HG03439 (cell line): ENCODE results near the gene SNRPA1.
A peak's percentile ranks its signal among the peaks of the same experiment; 100 is the strongest.
"Not testable (repeated sequence)": the region's sequence is repeated elsewhere in the genome, so short reads cannot be mapped to it uniquely, and the experiment has no call there.

ENCODE experiments used
- ATAC-seq: cut with Tn5 transposase; IDR thresholded peaks from one replicate; pipeline ENCODE4 v1.9.1; 2021; ENCODE audit warnings: mild to moderate bottlenecking, moderate library complexity; ENCODE audit not compliant: unreplicated experiment

The SNRPA1 gene

GRCh38 chr15:101294731-101295606 lies at the start of gene SNRPA1:
SNRPA1 (minus strand) TSS chr15:101295248; CDS start chr15:101295178, 70 bp downstream.
- ATAC-seq: peak; percentile 84

- ATAC-seq: no peak
Measured at GRCh38 chr15:101342056-101342455, 47.0 kb upstream of the SNRPA1 start.

GRCh38 chr15:101338502-101339057 lies 43.5 kb upstream of the SNRPA1 start:
- no peak for ATAC-seq

GRCh38 chr15:101337976-101338375 lies 42.9 kb upstream of the SNRPA1 start:
- ATAC-seq: no peak

GRCh38 chr15:101333907-101334789 lies 39.1 kb upstream of the SNRPA1 start:
- not testable (repeated sequence) for ATAC-seq

GRCh38 chr15:101332061-101332467 lies 37.0 kb upstream of the SNRPA1 start:
- ATAC-seq: no peak

- ATAC-seq: no peak
Measured at GRCh38 chr15:101329867-101330380, 34.9 kb upstream of the SNRPA1 start.

- no peak for ATAC-seq
Measured at GRCh38 chr15:101329309-101329863, 34.3 kb upstream of the SNRPA1 start.

GRCh38 chr15:101328001-101328400 lies 33.0 kb upstream of the SNRPA1 start:
- no peak for ATAC-seq

GRCh38 chr15:101327147-101327740 lies 32.2 kb upstream of the SNRPA1 start:
- ATAC-seq: no peak

- ATAC-seq: no peak
Measured at GRCh38 chr15:101326462-101327146, 31.6 kb upstream of the SNRPA1 start.

- ATAC-seq: no peak
Measured at GRCh38 chr15:101326026-101326315, 30.9 kb upstream of the SNRPA1 start.

GRCh38 chr15:101325263-101326025 lies 30.4 kb upstream of the SNRPA1 start:
- ATAC-seq: no peak

- no peak for ATAC-seq
Measured at GRCh38 chr15:101324524-101325177, 29.6 kb upstream of the SNRPA1 start.

- no peak for ATAC-seq
Measured at GRCh38 chr15:101323793-101324523, 28.9 kb upstream of the SNRPA1 start.

- no peak for ATAC-seq
Measured at GRCh38 chr15:101322854-101323477, 27.9 kb upstream of the SNRPA1 start.

- no peak for ATAC-seq
Measured at GRCh38 chr15:101322016-101322695, 27.1 kb upstream of the SNRPA1 start.
